DOHH2 (cell line): ENCODE data around the gene IL2RG.

ENCODE experiments used
- H3F3A ChIP-seq: fragments of 200-600 bp; sonication (generic), shearing (Covaris generic); 2 replicates; pipeline ENCODE4 v1.6.0; 2016; ENCODE audit warnings: antibody characterized with exemption, mild to moderate bottlenecking; ENCODE audit not compliant: control insufficient read depth, insufficient read depth
- H3K27ac ChIP-seq: fragments of 200-600 bp; sonication (generic); 2 replicates; pipeline ENCODE4 v1.5.1; 2014; ENCODE audit warnings: low read depth, mild to moderate bottlenecking, low read length, moderate library complexity
- H3K27me3 ChIP-seq: fragments of 200-600 bp; sonication (generic); 2 replicates; pipeline ENCODE4 v1.6.1; 2014; ENCODE audit warnings: mild to moderate bottlenecking, low read length, mixed read lengths; ENCODE audit not compliant: control insufficient read depth
- H3K36me3 ChIP-seq: fragments of 200-600 bp; sonication (generic); 2 replicates; pipeline ENCODE4 v1.6.1; 2014; ENCODE audit warnings: mild to moderate bottlenecking, low read length, moderate library complexity, mixed read lengths; ENCODE audit not compliant: control insufficient read depth
- H3K4me1 ChIP-seq: fragments of 200-600 bp; sonication (generic); 2 replicates; pipeline ENCODE4 v1.6.1; 2014; ENCODE audit warnings: mild to moderate bottlenecking, low read length, mixed read lengths; ENCODE audit not compliant: control insufficient read depth
- H3K4me2 ChIP-seq: fragments of 200-600 bp; sonication (generic); 2 replicates; pipeline ENCODE4 v1.6.0; 2014; ENCODE audit warnings: mild to moderate bottlenecking, low read length, moderate library complexity
- H3K4me3 ChIP-seq: fragments of 200-600 bp; sonication (generic); 2 replicates; pipeline ENCODE4 v1.5.1; 2014; ENCODE audit warnings: mild to moderate bottlenecking, low read length, mixed read lengths
- H3K79me2 ChIP-seq: fragments of 200-600 bp; sonication (generic); 2 replicates; pipeline ENCODE4 v1.6.1; 2014; ENCODE audit warnings: mild to moderate bottlenecking, low read length, mixed read lengths; ENCODE audit not compliant: control insufficient read depth
- H3K9me2 ChIP-seq: fragments of 200-600 bp; sonication (generic); replicated peaks from 2 replicates; pipeline ENCODE4 v1.6.1; 2014; ENCODE audit warnings: mild to moderate bottlenecking, low read length, mixed read lengths; ENCODE audit not compliant: control insufficient read depth
- H3K9me3 ChIP-seq: fragments of 200-600 bp; sonication (generic); 2 replicates; pipeline ENCODE4 v1.6.1; 2014; ENCODE audit warnings: antibody characterized with exemption, low read length, mixed read lengths; ENCODE audit not compliant: control insufficient read depth, insufficient read depth
- H4K20me1 ChIP-seq: fragments of 200-600 bp; sonication (generic); 2 replicates; pipeline ENCODE4 v1.6.0; 2014; ENCODE audit warnings: low read depth, mild to moderate bottlenecking, antibody characterized with exemption, low read length, moderate library complexity; ENCODE audit not compliant: control insufficient read depth, insufficient read depth
- CTCF ChIP-seq: fragments of 200-600 bp; sonication (generic); IDR thresholded peaks from one replicate; pipeline ENCODE4 v1.5.1; 2014; ENCODE audit warnings: antibody characterized with exemption, mild to moderate bottlenecking, low read depth, low read length; ENCODE audit not compliant: poor library complexity, severe bottlenecking
- EZH2phosphoT487 ChIP-seq: fragments of 200-600 bp; sonication (generic); IDR thresholded peaks from 2 replicates; pipeline ENCODE4 v1.6.1; 2017; ENCODE audit warnings: borderline replicate concordance, mild to moderate bottlenecking, antibody characterized with exemption, low read length, moderate library complexity, mixed read lengths

IL2RG gene

GRCh38 chrX:71067712-71068043, 43.7 kb downstream of the IL2RG start:
- H3K27ac ChIP-seq, result peak overlapping the region; percentile 47; the same call in 1 of the 2 replicates
- peaks cover 30% of the 10 kb centered on the region for H3K79me2 ChIP-seq
- no peaks in the 10 kb centered on the region for H3K9me2 ChIP-seq
- no peaks in the 10 kb centered on the region for H3K27me3 ChIP-seq
- no peak for TF ChIP-seq EZH2phosphoT487
- no peak for TF ChIP-seq CTCF
- H3K36me3 ChIP-seq, result no peaks in the 10 kb centered on the region
- H4K20me1 ChIP-seq, result no peaks in the 10 kb centered on the region
- H3K9me3 ChIP-seq, result no peaks in the 10 kb centered on the region
- H3F3A ChIP-seq, result no peaks in the 10 kb centered on the region
- H3K4me2 ChIP-seq, result peak overlapping the region; percentile 52
- peak overlapping the region; percentile 90 for H3K4me3 ChIP-seq
- H3K4me1 ChIP-seq, result peaks cover 10% of the 10 kb centered on the region

- Histone ChIP-seq H3K4me1 (peaks cover 10% of the 10 kb centered on the region), H3K9me2 (no peaks in the 10 kb centered on the region), H3K27me3 (no peaks in the 10 kb centered on the region), H3K36me3 (no peaks in the 10 kb centered on the region), H4K20me1 (no peaks in the 10 kb centered on the region), H3K4me2 (peak overlapping the region; percentile 52), H3K4me3 (peak overlapping the region; percentile 90), H3F3A (no peaks in the 10 kb centered on the region), H3K27ac (no peak overlapping the region), H3K9me3 (no peaks in the 10 kb centered on the region), H3K79me2 (peaks cover 30% of the 10 kb centered on the region)
- TF ChIP-seq CTCF, result no peak
- TF ChIP-seq EZH2phosphoT487, result no peak
Observed at GRCh38 chrX:71067089-71067488, 44.3 kb downstream of the IL2RG start.

GRCh38 chrX:71060127-71060526, 51.2 kb downstream of the IL2RG start:
- peaks cover 3% of the 10 kb centered on the region; the same call in 1 of the 2 replicates for H3K4me1 ChIP-seq
- H3K27ac ChIP-seq, result no peak overlapping the region
- H3K27me3 ChIP-seq, result no peaks in the 10 kb centered on the region
- peaks cover 3% of the 10 kb centered on the region; the same call in 1 of the 2 replicates for H3K36me3 ChIP-seq
- TF ChIP-seq EZH2phosphoT487, result no peak
- no peak for TF ChIP-seq CTCF
- H3K4me3 ChIP-seq, result no peak overlapping the region
- H3F3A ChIP-seq, result no peaks in the 10 kb centered on the region
- no peaks in the 10 kb centered on the region for H3K9me2 ChIP-seq
- H4K20me1 ChIP-seq, result no peaks in the 10 kb centered on the region
- peaks cover 8% of the 10 kb centered on the region for H3K79me2 ChIP-seq
- no peaks in the 10 kb centered on the region for H3K9me3 ChIP-seq
- H3K4me2 ChIP-seq, result no peak overlapping the region
